ENCODE results near the gene CRELD2.
A peak's percentile ranks its signal among the peaks of the same experiment; 100 is the strongest.

The CRELD2 gene

DNA sequence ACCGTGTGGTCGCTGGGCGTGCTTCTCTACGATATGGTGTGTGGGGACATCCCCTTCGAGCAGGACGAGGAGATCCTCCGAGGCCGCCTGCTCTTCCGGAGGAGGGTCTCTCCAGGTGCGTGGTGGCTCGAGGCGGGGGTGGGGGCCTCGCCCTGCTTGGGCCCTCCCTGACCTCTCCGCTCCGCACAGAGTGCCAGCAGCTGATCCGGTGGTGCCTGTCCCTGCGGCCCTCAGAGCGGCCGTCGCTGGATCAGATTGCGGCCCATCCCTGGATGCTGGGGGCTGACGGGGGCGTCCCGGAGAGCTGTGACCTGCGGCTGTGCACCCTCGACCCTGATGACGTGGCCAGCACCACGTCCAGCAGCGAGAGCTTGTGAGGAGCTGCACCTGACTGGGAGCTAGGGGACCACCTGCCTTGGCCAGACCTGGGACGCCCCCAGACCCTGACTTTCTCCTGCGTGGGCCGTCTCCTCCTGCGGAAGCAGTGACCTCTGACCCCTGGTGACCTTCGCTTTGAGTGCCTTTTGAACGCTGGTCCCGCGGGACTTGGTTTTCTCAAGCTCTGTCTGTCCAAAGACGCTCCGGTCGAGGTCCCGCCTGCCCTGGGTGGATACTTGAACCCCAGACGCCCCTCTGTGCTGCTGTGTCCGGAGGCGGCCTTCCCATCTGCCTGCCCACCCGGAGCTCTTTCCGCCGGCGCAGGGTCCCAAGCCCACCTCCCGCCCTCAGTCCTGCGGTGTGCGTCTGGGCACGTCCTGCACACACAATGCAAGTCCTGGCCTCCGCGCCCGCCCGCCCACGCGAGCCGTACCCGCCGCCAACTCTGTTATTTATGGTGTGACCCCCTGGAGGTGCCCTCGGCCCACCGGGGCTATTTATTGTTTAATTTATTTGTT lies 44.6 kb downstream of the CRELD2 start:
- no peaks in the 10 kb centered on the region for H3K9me2 ChIP-seq (ENCODE audit: low read depth, low read length)
- no peak overlapping the region; the same call in 1 of the 2 replicates for H3K9ac ChIP-seq (ENCODE audit: low read length)
- TF ChIP-seq, protein P1, sequence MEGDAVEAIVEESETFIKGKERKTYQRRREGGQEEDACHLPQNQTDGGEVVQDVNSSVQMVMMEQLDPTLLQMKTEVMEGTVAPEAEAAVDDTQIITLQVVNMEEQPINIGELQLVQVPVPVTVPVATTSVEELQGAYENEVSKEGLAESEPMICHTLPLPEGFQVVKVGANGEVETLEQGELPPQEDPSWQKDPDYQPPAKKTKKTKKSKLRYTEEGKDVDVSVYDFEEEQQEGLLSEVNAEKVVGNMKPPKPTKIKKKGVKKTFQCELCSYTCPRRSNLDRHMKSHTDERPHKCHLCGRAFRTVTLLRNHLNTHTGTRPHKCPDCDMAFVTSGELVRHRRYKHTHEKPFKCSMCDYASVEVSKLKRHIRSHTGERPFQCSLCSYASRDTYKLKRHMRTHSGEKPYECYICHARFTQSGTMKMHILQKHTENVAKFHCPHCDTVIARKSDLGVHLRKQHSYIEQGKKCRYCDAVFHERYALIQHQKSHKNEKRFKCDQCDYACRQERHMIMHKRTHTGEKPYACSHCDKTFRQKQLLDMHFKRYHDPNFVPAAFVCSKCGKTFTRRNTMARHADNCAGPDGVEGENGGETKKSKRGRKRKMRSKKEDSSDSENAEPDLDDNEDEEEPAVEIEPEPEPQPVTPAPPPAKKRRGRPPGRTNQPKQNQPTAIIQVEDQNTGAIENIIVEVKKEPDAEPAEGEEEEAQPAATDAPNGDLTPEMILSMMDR (IDR thresholded peaks at IDR 0.05; ENCODE audit: low read length) = no peak
- TF ChIP-seq EZH2 (IDR thresholded peaks at IDR 0.05; ENCODE audit: borderline replicate concordance, low read length) = no peak
- H3K4me3 ChIP-seq (ENCODE audit: low read depth, low read length, poor library complexity, severe bottlenecking) = peak overlapping the region; percentile 96
- H4K20me1 ChIP-seq (ENCODE audit: insufficient read depth, low read length) = no peaks in the 10 kb centered on the region
- no peak overlapping the region for H3K27ac ChIP-seq (ENCODE audit: low read depth, low read length, poor library complexity, severe bottlenecking)
- H3F3A ChIP-seq (ENCODE audit: insufficient read depth, low read length) = 0 out of 2 replicates have a peak, but pooled peaks cover 3% of the 10 kb centered on the region
- H3K4me1 ChIP-seq (ENCODE audit: insufficient read depth, low read length, severe bottlenecking) = peaks cover 19% of the 10 kb centered on the region
- H3K36me3 ChIP-seq (ENCODE audit: insufficient read depth, low read length) = peaks cover 39% of the 10 kb centered on the region
- no peak overlapping the region for H2AFZ ChIP-seq (ENCODE audit: low read length)
- H3K79me2 ChIP-seq (ENCODE audit: insufficient read depth, low read length) = no peaks in the 10 kb centered on the region
- no peaks in the 10 kb centered on the region for H3K9me3 ChIP-seq (ENCODE audit: low read length)
- H3K4me2 ChIP-seq (ENCODE audit: low read length) = peak overlapping the region; percentile 93
- H3K27me3 ChIP-seq (ENCODE audit: insufficient read depth, low read length) = no peaks in the 10 kb centered on the region

DNA sequence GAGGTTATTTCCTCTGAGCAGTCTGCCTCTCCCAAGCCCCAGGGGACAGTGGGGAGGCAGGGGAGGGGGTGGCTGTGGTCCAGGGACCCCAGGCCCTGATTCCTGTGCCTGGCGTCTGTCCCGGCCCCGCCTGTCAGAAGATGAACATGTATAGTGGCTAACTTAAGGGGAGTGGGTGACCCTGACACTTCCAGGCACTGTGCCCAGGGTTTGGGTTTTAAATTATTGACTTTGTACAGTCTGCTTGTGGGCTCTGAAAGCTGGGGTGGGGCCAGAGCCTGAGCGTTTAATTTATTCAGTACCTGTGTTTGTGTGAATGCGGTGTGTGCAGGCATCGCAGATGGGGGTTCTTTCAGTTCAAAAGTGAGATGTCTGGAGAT lies 45.2 kb downstream of the CRELD2 start:
- Histone ChIP-seq H3F3A (ENCODE audit: insufficient read depth, low read length) (0 out of 2 replicates have a peak, but pooled peaks cover 3% of the 10 kb centered on the region), H3K36me3 (ENCODE audit: insufficient read depth, low read length) (peaks cover 39% of the 10 kb centered on the region), H3K27ac (ENCODE audit: low read depth, low read length, poor library complexity, severe bottlenecking) (no peak overlapping the region), H4K20me1 (ENCODE audit: insufficient read depth, low read length) (no peaks in the 10 kb centered on the region), H3K4me3 (ENCODE audit: low read depth, low read length, poor library complexity, severe bottlenecking) (no peak overlapping the region), H3K9me2 (ENCODE audit: low read depth, low read length) (no peaks in the 10 kb centered on the region), H2AFZ (ENCODE audit: low read length) (no peak overlapping the region), H3K4me1 (ENCODE audit: insufficient read depth, low read length, severe bottlenecking) (peaks cover 19% of the 10 kb centered on the region), H3K27me3 (ENCODE audit: insufficient read depth, low read length) (no peaks in the 10 kb centered on the region), H3K79me2 (ENCODE audit: insufficient read depth, low read length) (no peaks in the 10 kb centered on the region), H3K9me3 (ENCODE audit: low read length) (no peaks in the 10 kb centered on the region), H3K9ac (ENCODE audit: low read length) (no peak overlapping the region), H3K4me2 (ENCODE audit: low read length) (no peak overlapping the region)
- TF ChIP-seq EZH2 (IDR thresholded peaks at IDR 0.05; ENCODE audit: borderline replicate concordance, low read length) = no peak
- TF ChIP-seq, protein P1 (IDR thresholded peaks at IDR 0.05; ENCODE audit: low read length) = no peak

DNA sequence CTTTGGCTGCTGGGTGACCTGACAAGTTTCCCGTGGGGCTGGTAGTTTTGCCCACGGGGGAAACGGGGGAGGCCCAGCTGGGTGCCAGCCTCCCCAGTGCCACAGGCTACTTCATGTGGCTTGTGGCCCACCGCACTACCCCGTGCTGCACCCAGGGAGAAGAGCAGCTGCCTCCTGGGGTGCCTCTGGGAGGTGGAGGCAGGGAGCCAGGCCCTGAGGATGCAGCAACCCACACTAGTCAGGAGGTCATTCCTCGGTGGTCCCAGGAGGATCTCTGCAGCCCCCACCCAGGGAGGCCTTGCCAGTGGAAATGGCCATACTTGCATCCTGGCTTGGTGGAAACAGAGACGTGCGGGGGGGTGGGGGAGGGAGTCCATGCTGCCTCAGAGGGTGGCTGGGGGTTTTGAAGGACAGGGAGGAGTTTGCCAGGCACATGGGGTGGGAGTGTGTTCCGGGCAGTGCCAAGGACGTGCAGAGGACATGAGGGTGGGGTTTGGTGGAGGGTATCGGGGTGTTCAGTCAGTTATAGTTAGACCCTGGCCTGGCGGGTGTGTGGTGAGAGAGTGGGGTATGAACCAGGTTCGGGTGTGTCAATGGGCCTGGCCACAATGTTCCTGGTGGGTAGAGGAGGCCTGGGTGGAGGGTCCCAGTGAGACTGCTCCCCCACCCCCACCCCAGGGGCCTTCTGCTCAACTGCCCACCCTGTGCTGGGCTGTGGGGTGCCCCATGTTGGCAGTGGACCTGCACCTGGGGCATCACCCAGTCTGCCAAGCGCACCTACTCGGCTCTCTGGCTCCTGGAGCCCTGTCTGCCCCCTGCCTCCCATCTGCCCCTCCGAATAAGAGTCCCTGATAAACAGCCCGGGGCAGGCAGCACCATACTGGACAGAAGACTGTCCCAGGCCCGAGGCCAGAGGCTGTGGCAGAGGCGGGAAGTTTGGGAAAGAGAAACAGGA lies 46.0 kb downstream of the CRELD2 start:
- Histone ChIP-seq H4K20me1 (ENCODE audit: insufficient read depth, low read length) (no peaks in the 10 kb centered on the region), H3K79me2 (ENCODE audit: insufficient read depth, low read length) (no peaks in the 10 kb centered on the region), H3F3A (ENCODE audit: insufficient read depth, low read length) (0 out of 2 replicates have a peak, but pooled peaks cover 3% of the 10 kb centered on the region), H3K4me3 (ENCODE audit: low read depth, low read length, poor library complexity, severe bottlenecking) (no peak overlapping the region), H3K4me1 (ENCODE audit: insufficient read depth, low read length, severe bottlenecking) (peaks cover 17% of the 10 kb centered on the region), H3K9me2 (ENCODE audit: low read depth, low read length) (no peaks in the 10 kb centered on the region), H3K9me3 (ENCODE audit: low read length) (no peaks in the 10 kb centered on the region), H3K27ac (ENCODE audit: low read depth, low read length, poor library complexity, severe bottlenecking) (no peak overlapping the region), H3K27me3 (ENCODE audit: insufficient read depth, low read length) (no peaks in the 10 kb centered on the region), H2AFZ (ENCODE audit: low read length) (no peak overlapping the region), H3K9ac (ENCODE audit: low read length) (no peak overlapping the region), H3K36me3 (ENCODE audit: insufficient read depth, low read length) (peaks cover 39% of the 10 kb centered on the region), H3K4me2 (ENCODE audit: low read length) (no peak overlapping the region)
- TF ChIP-seq EZH2 (IDR thresholded peaks at IDR 0.05; ENCODE audit: borderline replicate concordance, low read length) = no peak
- TF ChIP-seq, protein P1 (IDR thresholded peaks at IDR 0.05; ENCODE audit: low read length) = no peak

Data from OCI-LY1 (cell line).